Measurements from ENCODE around the gene KLHL36. TPM values are rescaled to one million over a fixed set of nuclear protein-coding genes. Genes with fewer than 3 reads are reported as not detected.

KLHL36 gene
- total and polyA plus RNA-seq, 9 of the 15 experiments (the other 6 are each of a cell fraction or from before 2014, with no cell fraction given), result 2.1 to 51.2 (median 18.5) TPM

DNA sequence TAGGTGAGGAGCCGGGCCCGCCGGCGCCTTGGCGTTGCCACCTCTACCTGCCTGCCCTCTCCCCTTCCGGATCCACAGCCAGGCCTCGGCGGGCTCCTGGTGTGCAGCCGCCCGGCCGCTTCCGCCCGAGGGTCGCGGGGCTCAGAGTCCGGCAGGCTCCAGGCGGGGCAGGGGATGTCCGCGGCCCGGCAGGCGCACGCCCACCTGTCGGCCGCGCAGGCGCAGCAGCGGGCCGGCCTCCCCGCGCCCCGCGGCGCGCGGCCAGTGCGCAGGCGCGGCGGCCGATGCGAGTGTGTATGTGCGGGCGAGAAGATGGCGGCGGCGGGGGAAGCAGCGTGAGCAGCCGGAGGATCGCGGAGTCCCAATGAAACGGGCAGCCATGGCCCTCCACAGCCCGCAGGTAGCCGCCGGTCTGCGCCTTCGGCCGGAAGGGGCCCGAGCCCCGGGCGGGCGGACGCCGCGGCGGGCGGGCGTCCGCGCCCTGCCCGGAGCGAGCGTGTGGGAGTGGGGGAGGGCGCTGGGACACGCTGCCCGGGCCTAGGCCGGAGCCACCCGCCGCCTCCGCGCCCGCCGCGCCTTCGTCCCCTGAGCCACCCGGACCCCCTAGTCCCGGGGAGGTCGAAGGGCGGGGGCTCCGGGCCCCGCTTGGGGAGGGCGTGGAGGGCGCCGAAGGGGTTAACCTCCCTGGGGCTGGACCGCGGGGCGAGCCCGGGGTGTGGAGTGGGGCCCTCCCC is 51.6 kb downstream of the KLHL36 start, which contains the start of gene USP10 (continued):
- TF ChIP-seq, protein P1, sequence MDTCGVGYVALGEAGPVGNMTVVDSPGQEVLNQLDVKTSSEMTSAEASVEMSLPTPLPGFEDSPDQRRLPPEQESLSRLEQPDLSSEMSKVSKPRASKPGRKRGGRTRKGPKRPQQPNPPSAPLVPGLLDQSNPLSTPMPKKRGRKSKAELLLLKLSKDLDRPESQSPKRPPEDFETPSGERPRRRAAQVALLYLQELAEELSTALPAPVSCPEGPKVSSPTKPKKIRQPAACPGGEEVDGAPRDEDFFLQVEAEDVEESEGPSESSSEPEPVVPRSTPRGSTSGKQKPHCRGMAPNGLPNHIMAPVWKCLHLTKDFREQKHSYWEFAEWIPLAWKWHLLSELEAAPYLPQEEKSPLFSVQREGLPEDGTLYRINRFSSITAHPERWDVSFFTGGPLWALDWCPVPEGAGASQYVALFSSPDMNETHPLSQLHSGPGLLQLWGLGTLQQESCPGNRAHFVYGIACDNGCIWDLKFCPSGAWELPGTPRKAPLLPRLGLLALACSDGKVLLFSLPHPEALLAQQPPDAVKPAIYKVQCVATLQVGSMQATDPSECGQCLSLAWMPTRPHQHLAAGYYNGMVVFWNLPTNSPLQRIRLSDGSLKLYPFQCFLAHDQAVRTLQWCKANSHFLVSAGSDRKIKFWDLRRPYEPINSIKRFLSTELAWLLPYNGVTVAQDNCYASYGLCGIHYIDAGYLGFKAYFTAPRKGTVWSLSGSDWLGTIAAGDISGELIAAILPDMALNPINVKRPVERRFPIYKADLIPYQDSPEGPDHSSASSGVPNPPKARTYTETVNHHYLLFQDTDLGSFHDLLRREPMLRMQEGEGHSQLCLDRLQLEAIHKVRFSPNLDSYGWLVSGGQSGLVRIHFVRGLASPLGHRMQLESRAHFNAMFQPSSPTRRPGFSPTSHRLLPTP (IDR thresholded peaks at IDR 0.05; ENCODE audit: borderline replicate concordance, extremely low read depth, insufficient read length), result no peak
- TF ChIP-seq KDM5B (IDR thresholded peaks at IDR 0.05; ENCODE audit: insufficient replicate concordance, low read depth, low read length), result peak; percentile 79
- TF ChIP-seq, protein P2, sequence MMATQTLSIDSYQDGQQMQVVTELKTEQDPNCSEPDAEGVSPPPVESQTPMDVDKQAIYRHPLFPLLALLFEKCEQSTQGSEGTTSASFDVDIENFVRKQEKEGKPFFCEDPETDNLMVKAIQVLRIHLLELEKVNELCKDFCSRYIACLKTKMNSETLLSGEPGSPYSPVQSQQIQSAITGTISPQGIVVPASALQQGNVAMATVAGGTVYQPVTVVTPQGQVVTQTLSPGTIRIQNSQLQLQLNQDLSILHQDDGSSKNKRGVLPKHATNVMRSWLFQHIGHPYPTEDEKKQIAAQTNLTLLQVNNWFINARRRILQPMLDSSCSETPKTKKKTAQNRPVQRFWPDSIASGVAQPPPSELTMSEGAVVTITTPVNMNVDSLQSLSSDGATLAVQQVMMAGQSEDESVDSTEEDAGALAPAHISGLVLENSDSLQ (IDR thresholded peaks at IDR 0.05), result no peak
- TF ChIP-seq SAFB2 (IDR thresholded peaks at IDR 0.05; ENCODE audit: borderline replicate concordance, low read depth, low read length, severe bottlenecking), result no peak
- no peak; the same call in 1 of the 2 replicates for TF ChIP-seq KLF13 (tag; IDR thresholded peaks at IDR 0.05; ENCODE audit: borderline replicate concordance, low read depth)
- TF ChIP-seq SAFB (IDR thresholded peaks at IDR 0.05; ENCODE audit: borderline replicate concordance, low read depth, low read length), result 0 out of 2 replicates have a peak, but pooled peaks have one; percentile 41
- TF ChIP-seq, protein P3, sequence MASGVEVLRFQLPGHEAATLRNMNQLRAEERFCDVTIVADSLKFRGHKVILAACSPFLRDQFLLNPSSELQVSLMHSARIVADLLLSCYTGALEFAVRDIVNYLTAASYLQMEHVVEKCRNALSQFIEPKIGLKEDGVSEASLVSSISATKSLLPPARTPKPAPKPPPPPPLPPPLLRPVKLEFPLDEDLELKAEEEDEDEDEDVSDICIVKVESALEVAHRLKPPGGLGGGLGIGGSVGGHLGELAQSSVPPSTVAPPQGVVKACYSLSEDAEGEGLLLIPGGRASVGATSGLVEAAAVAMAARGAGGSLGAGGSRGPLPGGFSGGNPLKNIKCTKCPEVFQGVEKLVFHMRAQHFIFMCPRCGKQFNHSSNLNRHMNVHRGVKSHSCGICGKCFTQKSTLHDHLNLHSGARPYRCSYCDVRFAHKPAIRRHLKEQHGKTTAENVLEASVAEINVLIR (CRISPR knock-in tag; IDR thresholded peaks at IDR 0.05), result no peak
- TF ChIP-seq L3MBTL2 (IDR thresholded peaks at IDR 0.05), result no peak; the same call in 1 of the 2 replicates
- TF ChIP-seq HDAC8 (tag; IDR thresholded peaks at IDR 0.05), result peak; percentile 13; the same call in 1 of the 2 replicates
- TF ChIP-seq KDM4B (IDR thresholded peaks at IDR 0.05; ENCODE audit: borderline replicate concordance in 2 of 2, low read depth in 1 of 2), result 0 out of 4 replicates have a peak, but pooled peaks of 1 of the 2 experiments have one; percentile 25
- no peak for TF ChIP-seq HLTF (IDR thresholded peaks at IDR 0.05)
- TF ChIP-seq DPF2 (IDR thresholded peaks at IDR 0.05), result no peak
- no peak for TF ChIP-seq JUNB (CRISPR knock-in tag; conservative IDR thresholded peaks at IDR 0.05)
- TF ChIP-seq EP400 (IDR thresholded peaks at IDR 0.05), result peak; percentile 67; the same call in 1 of the 2 replicates
- TF ChIP-seq ZNF583 (CRISPR knock-in tag; IDR thresholded peaks at IDR 0.05), result 0 out of 2 replicates have a peak, but pooled peaks have one; percentile 42
- TF ChIP-seq TBL1XR1 (IDR thresholded peaks at IDR 0.05; ENCODE audit: low read length in 2 of 2), result no peak
- no peak for TF ChIP-seq MEF2A (IDR thresholded peaks at IDR 0.05; ENCODE audit: control insufficient read depth, low read depth, low read length)
- peak; percentile 80; the same call in 1 of the 2 replicates for TF ChIP-seq POLR2AphosphoS5 (IDR thresholded peaks at IDR 0.05; ENCODE audit: control insufficient read depth, insufficient read depth, low read depth, low read length)
- no peak for TF ChIP-seq HMBOX1 (IDR thresholded peaks at IDR 0.05)
- no peak for TF ChIP-seq FOXO4 (CRISPR knock-in tag; IDR thresholded peaks at IDR 0.05)
